Neural crest cell (in vitro differentiated cells): ENCODE data around the gene TRIM67. TPM values are rescaled to one million over a fixed set of nuclear protein-coding genes. Genes with fewer than 3 reads are reported as not detected.

ENCODE experiments used
- DNase-seq: peaks from one replicate; pipeline ENCODE4 v3.0.0; 2021; ENCODE audit warnings: low read depth, mixed read lengths, low spot score
- H3K27ac Mint-ChIP-seq: one replicate; pipeline ENCODE4 v1.8.0; 2021; ENCODE audit warnings: mild to moderate bottlenecking, mixed read lengths; ENCODE audit not compliant: unreplicated experiment
- H3K27me3 Mint-ChIP-seq: 2 replicates; pipeline ENCODE4 v1.8.0; 2021; ENCODE audit warnings: low read depth, mild to moderate bottlenecking, mixed read lengths
- H3K36me3 Mint-ChIP-seq: 2 replicates; pipeline ENCODE4 v1.8.0; 2021; ENCODE audit warnings: low read depth, mild to moderate bottlenecking, mixed read lengths
- H3K4me1 Mint-ChIP-seq: 2 replicates; pipeline ENCODE4 v1.8.0; 2021; ENCODE audit warnings: mixed read lengths
- H3K4me3 Mint-ChIP-seq: one replicate; pipeline ENCODE4 v1.8.0; 2021; ENCODE audit warnings: mild to moderate bottlenecking, mixed read lengths
- H3K9me3 Mint-ChIP-seq: 2 replicates; pipeline ENCODE4 v1.8.0; 2021; ENCODE audit warnings: mixed read lengths
- CTCF ChIP-seq: fragments of 200-600 bp; sonication (generic); conservative IDR thresholded peaks from 2 replicates; pipeline ENCODE4 v1.5.0; 2021; ENCODE audit warnings: antibody characterized with exemption, mild to moderate bottlenecking
- total RNA-seq: library from RNA; stranded (reverse); gene quantifications from 2 replicates; pipeline ENCODE4 v1.2.1, GENCODE V29; 2021

TRIM67 gene
- total RNA-seq, 1 donor from 2014 or later: 1.9 TPM

DNA sequence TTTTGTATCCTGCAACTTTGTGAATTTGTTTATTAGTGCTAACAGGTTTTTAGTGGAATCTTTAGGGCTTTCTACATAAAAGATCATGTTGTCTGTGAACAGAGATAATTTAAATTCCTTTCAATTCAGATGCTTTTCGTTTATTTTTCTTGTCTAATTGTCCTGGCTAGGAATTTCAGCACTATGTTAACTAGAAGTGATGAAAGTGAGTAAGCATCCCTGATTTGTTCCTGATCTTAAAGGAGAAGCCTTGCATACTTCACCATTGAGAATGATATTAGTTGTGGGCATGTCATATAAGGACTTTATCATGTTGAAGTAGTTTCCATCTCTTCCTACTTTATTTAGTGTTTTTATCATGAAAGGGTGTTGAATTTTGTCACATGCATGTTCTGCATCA lies 23.6 kb upstream of the TRIM67 start:
- no peak for TF ChIP-seq CTCF
- Mint-ChIP-seq H3K27ac (no peak overlapping the region), H3K4me1 (no peaks in the 10 kb centered on the region), H3K4me3 (no peak overlapping the region), H3K36me3 (no peaks in the 10 kb centered on the region), H3K27me3 (peaks cover 10% of the 10 kb centered on the region), H3K9me3 (no peaks in the 10 kb centered on the region)
- no peak for DNase-seq

DNA sequence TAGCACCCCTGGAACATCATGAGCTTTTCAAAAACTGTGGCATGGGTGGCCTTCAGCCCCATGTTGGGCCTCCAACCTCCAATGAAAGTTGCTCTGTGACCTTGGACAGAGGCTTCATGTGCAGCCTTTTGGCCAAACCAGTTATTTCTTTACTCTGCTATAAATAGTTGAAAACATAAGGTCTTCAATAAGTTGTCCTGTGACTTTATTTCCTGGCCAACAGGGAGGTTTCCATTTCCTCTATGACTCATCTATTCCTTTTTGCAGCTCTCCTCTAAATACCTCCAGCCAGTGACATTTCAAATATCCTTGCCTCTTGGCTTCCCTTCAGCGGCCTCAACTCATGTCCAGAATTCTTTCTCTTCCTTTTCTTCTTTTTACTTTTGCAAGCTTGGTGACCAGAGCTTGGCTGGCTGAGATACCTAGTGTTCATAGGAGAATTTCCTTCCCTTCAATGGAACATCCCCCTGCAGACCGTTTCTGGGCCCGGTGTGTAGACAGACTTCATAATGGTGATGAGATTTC lies 22.7 kb upstream of the TRIM67 start:
- H3K9me3 Mint-ChIP-seq: no peaks in the 10 kb centered on the region
- DNase-seq: no peak
- no peak overlapping the region for H3K4me3 Mint-ChIP-seq
- H3K27ac Mint-ChIP-seq: no peak overlapping the region
- peaks cover 18% of the 10 kb centered on the region for H3K27me3 Mint-ChIP-seq
- TF ChIP-seq CTCF: no peak
- H3K36me3 Mint-ChIP-seq: no peaks in the 10 kb centered on the region
- H3K4me1 Mint-ChIP-seq: no peaks in the 10 kb centered on the region

DNA sequence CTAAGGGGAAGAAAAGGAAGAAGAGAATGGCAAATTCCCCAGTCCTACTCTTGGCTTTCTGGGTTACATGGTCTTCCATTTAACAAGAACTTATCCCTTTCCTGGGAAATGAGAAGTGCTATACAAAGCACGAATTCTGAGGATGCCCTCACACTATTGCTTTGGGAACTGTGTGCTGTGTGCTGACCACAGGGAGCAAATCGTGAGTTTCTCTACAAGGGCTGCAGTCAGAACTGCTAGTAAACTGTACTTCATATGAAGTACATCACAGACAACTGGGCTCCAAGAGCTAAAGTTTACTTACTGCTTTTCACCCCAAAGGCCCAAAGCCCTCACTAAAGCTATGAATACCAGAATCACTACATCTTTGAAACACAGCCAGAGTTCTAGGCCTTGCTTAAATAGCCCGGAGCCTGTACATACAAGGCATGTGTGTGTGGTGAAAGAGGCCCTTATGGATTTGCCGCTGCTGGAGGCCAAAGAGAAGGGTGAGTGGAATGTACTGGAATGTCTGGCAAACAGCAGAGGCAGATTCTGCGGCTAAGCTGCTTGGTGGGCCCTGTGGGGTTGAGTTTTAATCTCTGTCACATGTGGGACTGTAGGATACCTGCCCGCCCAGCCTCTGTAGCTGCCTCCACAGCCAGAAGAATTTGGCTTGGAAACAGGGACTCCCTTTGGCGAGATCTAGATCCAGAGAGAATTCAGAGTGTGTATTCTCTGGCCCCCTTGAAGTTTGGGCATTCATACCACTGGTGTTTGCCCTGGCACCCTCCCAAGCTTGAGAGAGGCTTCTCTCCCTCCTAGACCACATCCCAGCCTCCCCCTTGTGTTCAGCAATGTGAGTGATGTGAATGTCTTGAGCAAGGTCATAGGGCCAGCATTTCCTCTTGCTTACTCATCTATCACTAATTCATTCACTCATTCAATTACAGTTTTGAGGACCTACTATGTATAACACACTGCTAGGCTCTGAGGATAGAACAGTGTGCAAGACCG lies 21.9 kb upstream of the TRIM67 start:
- Mint-ChIP-seq H3K27ac (no peak overlapping the region), H3K9me3 (no peaks in the 10 kb centered on the region), H3K36me3 (no peaks in the 10 kb centered on the region), H3K4me1 (no peaks in the 10 kb centered on the region), H3K4me3 (no peak overlapping the region), H3K27me3 (peaks cover 20% of the 10 kb centered on the region)
- TF ChIP-seq CTCF: no peak
- no peak for DNase-seq

- Mint-ChIP-seq H3K9me3 (no peaks in the 10 kb centered on the region), H3K4me3 (no peak overlapping the region), H3K27me3 (peaks cover 48% of the 10 kb centered on the region), H3K36me3 (no peaks in the 10 kb centered on the region), H3K4me1 (no peaks in the 10 kb centered on the region), H3K27ac (no peak overlapping the region)
- TF ChIP-seq CTCF: no peak
- no peak for DNase-seq
Measured at GRCh38 chr1:231144416-231145193, 17.3 kb upstream of the TRIM67 start.

GRCh38 chr1:231147896-231148295 lies 14.0 kb upstream of the TRIM67 start:
- no peak for DNase-seq
- Mint-ChIP-seq H3K27me3 (peaks cover 57% of the 10 kb centered on the region), H3K4me3 (no peak overlapping the region), H3K27ac (no peak overlapping the region), H3K36me3 (no peaks in the 10 kb centered on the region), H3K9me3 (no peaks in the 10 kb centered on the region), H3K4me1 (no peaks in the 10 kb centered on the region)
- TF ChIP-seq CTCF: no peak
